DND-41 (cell line): ENCODE data around the gene P2RX4.

ENCODE experiments used
- ATAC-seq: fragments of 200-7000 bp; cut with Tn5 transposase; 3 replicates; pipeline ENCODE4 v1.9.1; 2021; ENCODE audit warnings: low read depth; ENCODE audit not compliant: insufficient read depth
- DNase-seq: peaks from one replicate; pipeline ENCODE4 v3.0.0-alpha.2; 2020
- H2AFZ ChIP-seq: 2 replicates; pipeline ENCODE4 v1.6.0; 2012; ENCODE audit warnings: low read depth, low read length
- H3K27ac ChIP-seq: 2 replicates; pipeline ENCODE4 v1.5.1; 2012; ENCODE audit warnings: low read length, inconsistent platforms
- H3K27me3 ChIP-seq: fragments of 200-600 bp; sonication (generic); 2 replicates; pipeline ENCODE4 v1.6.0; 2012; ENCODE audit warnings: low read length, mild to moderate bottlenecking, inconsistent platforms; ENCODE audit not compliant: insufficient read depth, poor library complexity
- H3K36me3 ChIP-seq: 2 replicates; pipeline ENCODE4 v1.5.1; 2012; ENCODE audit warnings: low read length, inconsistent platforms; ENCODE audit not compliant: insufficient read depth
- H3K4me1 ChIP-seq: 2 replicates; pipeline ENCODE4 v1.5.1; 2012; ENCODE audit warnings: mild to moderate bottlenecking, low read length; ENCODE audit not compliant: insufficient read depth
- H3K4me2 ChIP-seq: 2 replicates; pipeline ENCODE4 v1.6.0; 2012; ENCODE audit warnings: mild to moderate bottlenecking, moderate library complexity, low read length, inconsistent platforms; ENCODE audit not compliant: insufficient read depth
- H3K4me3 ChIP-seq, 2 experiments: fragments of 200-600 bp in 1 of 2; shearing (Covaris generic) in 1 of 2; 2 replicates each; pipeline ENCODE4 v1.5.1; 2012 to 2016; ENCODE audit warnings: inconsistent platforms in 2 of 2, low read length in 2 of 2, mild to moderate bottlenecking in 2 of 2, low read depth in 1 of 2, moderate library complexity in 1 of 2
- H3K79me2 ChIP-seq: 2 replicates; pipeline ENCODE4 v1.6.0; 2012; ENCODE audit warnings: low read length, inconsistent platforms; ENCODE audit not compliant: insufficient read depth
- H3K9ac ChIP-seq: 2 replicates; pipeline ENCODE4 v1.6.0; 2012; ENCODE audit warnings: low read depth, mild to moderate bottlenecking, inconsistent platforms, low read length, moderate library complexity
- H3K9me3 ChIP-seq: 2 replicates; pipeline ENCODE4 v1.5.1; 2012; ENCODE audit warnings: low read length, moderate library complexity, mild to moderate bottlenecking, inconsistent platforms; ENCODE audit not compliant: insufficient read depth, severe bottlenecking
- H4K20me1 ChIP-seq: 2 replicates; pipeline ENCODE4 v1.6.0; 2012; ENCODE audit warnings: low read length; ENCODE audit not compliant: insufficient read depth
- CTCF ChIP-seq: IDR thresholded peaks from 2 replicates; pipeline ENCODE4 v1.5.1; 2012; ENCODE audit warnings: borderline replicate concordance, low read length, moderate library complexity, mild to moderate bottlenecking; ENCODE audit not compliant: poor library complexity, severe bottlenecking; ENCODE audit errors: extremely low read depth
- EZH2 ChIP-seq: IDR thresholded peaks from 3 replicates; pipeline ENCODE4 v1.6.1; 2012; ENCODE audit warnings: borderline replicate concordance, low read depth, mild to moderate bottlenecking, moderate library complexity, low read length, inconsistent platforms; ENCODE audit not compliant: severe bottlenecking

P2RX4 gene

GRCh38 chr12:121246893-121247557 lies 37.1 kb downstream of the P2RX4 start:
- Histone ChIP-seq H4K20me1 (0 out of 2 replicates have a peak, but pooled peaks cover 3% of the 10 kb centered on the region), H3K9ac (no peak overlapping the region), H3K79me2 (no peaks in the 10 kb centered on the region), H3K9me3 (no peaks in the 10 kb centered on the region), H3K4me3 (no peak overlapping the region), H3K36me3 (peaks cover 62% of the 10 kb centered on the region), H2AFZ (no peak overlapping the region), H3K4me2 (no peak overlapping the region), H3K4me1 (no peaks in the 10 kb centered on the region), H3K27ac (no peak overlapping the region), H3K27me3 (no peaks in the 10 kb centered on the region)
- TF ChIP-seq EZH2 (no peak), CTCF (no peak)
- ATAC-seq: no peak
- no peak for DNase-seq

GRCh38 chr12:121248622-121249021 lies 38.7 kb downstream of the P2RX4 start:
- TF ChIP-seq CTCF: no peak
- no peak for TF ChIP-seq EZH2
- Histone ChIP-seq H3K9me3 (no peaks in the 10 kb centered on the region), H3K9ac (no peak overlapping the region), H3K4me1 (no peaks in the 10 kb centered on the region), H3K79me2 (no peaks in the 10 kb centered on the region), H3K4me2 (no peak overlapping the region), H4K20me1 (0 out of 2 replicates have a peak, but pooled peaks cover 3% of the 10 kb centered on the region), H3K27me3 (no peaks in the 10 kb centered on the region), H3K36me3 (peaks cover 70% of the 10 kb centered on the region), H3K4me3 (no peak overlapping the region), H3K27ac (no peak overlapping the region), H2AFZ (no peak overlapping the region)
- ATAC-seq (no peak), DNase-seq (no peak)

GRCh38 chr12:121250359-121250758 lies 40.4 kb downstream of the P2RX4 start:
- Histone ChIP-seq H3K4me2 (no peak overlapping the region), H2AFZ (no peak overlapping the region), H3K79me2 (no peaks in the 10 kb centered on the region), H3K27me3 (no peaks in the 10 kb centered on the region), H3K9ac (no peak overlapping the region), H3K9me3 (no peaks in the 10 kb centered on the region), H4K20me1 (0 out of 2 replicates have a peak, but pooled peaks cover 3% of the 10 kb centered on the region), H3K4me1 (no peaks in the 10 kb centered on the region), H3K36me3 (peaks cover 67% of the 10 kb centered on the region), H3K27ac (no peak overlapping the region), H3K4me3 (no peak overlapping the region)
- TF ChIP-seq EZH2 (no peak), CTCF (no peak)
- no peak for DNase-seq
- ATAC-seq: no peak
